Mucosa of descending colon (tissue), 3 donors: ENCODE data around the gene NELFB. TPM values are rescaled to one million over a fixed set of nuclear protein-coding genes. Genes with fewer than 3 reads are reported as not detected.
A peak's percentile ranks its signal among the peaks of the same experiment; 100 is the strongest.

Source experiments
- ATAC-seq: fragments of 200-7000 bp; cut with Tn5 transposase; one replicate; pipeline ENCODE4 v1.9.1; 2020; ENCODE audit warnings: mild to moderate bottlenecking, moderate library complexity
- DNase-seq, 3 donors: peaks; one replicate each; pipeline ENCODE4 v3.0.0-alpha.2; 2020
- H3K36me3 ChIP-seq: fragments of 200-600 bp; one replicate; pipeline ENCODE4 v1.8.0; 2021; ENCODE audit warnings: low read depth, mild to moderate bottlenecking
- H3K4me1 ChIP-seq: fragments of 200-600 bp; one replicate; pipeline ENCODE4 v1.8.0; 2021; ENCODE audit warnings: low read depth, mild to moderate bottlenecking
- H3K4me3 ChIP-seq: fragments of 200-600 bp; one replicate; pipeline ENCODE4 v1.8.0; 2021; ENCODE audit warnings: mild to moderate bottlenecking
- H3K9me3 ChIP-seq: fragments of 200-600 bp; one replicate; pipeline ENCODE4 v1.8.0; 2021; ENCODE audit warnings: mild to moderate bottlenecking
- CTCF ChIP-seq: fragments of 200-600 bp; IDR thresholded peaks from one replicate; pipeline ENCODE4 v1.8.0; 2022; ENCODE audit warnings: antibody characterized with exemption, mild to moderate bottlenecking
- intact Hi-C, 2 donors: fragments of 100-400 bp; cut with DNase I in 1 of 2; cut with micrococcal nuclease in 1 of 2; formaldehyde crosslinking; loops; one replicate each; pipeline versions ENCODE4 v1.11.0 to v1.11.1; 2022; cut with DNase I, micrococcal nuclease
- total RNA-seq, 3 donors: library from RNA; stranded (reverse); fragmentation: NEBNext Ultra II Directional in 2 of 3; extraction: Animal tissue kit (Norgen Biotek cat#: 25700) in 2 of 3; gene quantifications; one replicate each; pipeline versions ENCODE4 v1.2.1 to v1.2.4, GENCODE V29; 2021 to 2023
- donor health status: DM: no; HTN: no; CAD: no; lungs with moderate emphysema.
- donor health status: DM: no; HTN: no; CAD: no.
- donor health status: DM: no; HTN: yes; CAD: no.

Gene NELFB
- total RNA-seq, 3 donors from 2014 or later: 52.9 to 66.2 (median 60.5) TPM

- H3K4me3 ChIP-seq: no peak overlapping the region
- no peak for ATAC-seq
- DNase-seq: peak in 2 of 3 donors; percentile 36 to 52
- H3K4me1 ChIP-seq: peaks cover 33% of the 10 kb centered on the region
- H3K9me3 ChIP-seq: no peaks in the 10 kb centered on the region
- no peak for TF ChIP-seq CTCF
- intact Hi-C loops: no loop called here
- H3K36me3 ChIP-seq: no peaks in the 10 kb centered on the region
Measured at GRCh38 chr9:137315581-137316011, 60.5 kb downstream of the NELFB start.

- ATAC-seq (peak; percentile 36), DNase-seq (peak; percentile 63 to 78 (median 70))
- H3K4me3 ChIP-seq: no peak overlapping the region
- TF ChIP-seq CTCF: no peak
- no peaks in the 10 kb centered on the region for H3K9me3 ChIP-seq
- intact Hi-C loops: no loop called here
- H3K36me3 ChIP-seq: no peaks in the 10 kb centered on the region
- peaks cover 26% of the 10 kb centered on the region for H3K4me1 ChIP-seq
Measured at GRCh38 chr9:137316012-137316981, 61.2 kb downstream of the NELFB start.

- Histone ChIP-seq H3K4me1 (peaks cover 19% of the 10 kb centered on the region), H3K36me3 (no peaks in the 10 kb centered on the region), H3K4me3 (no peak overlapping the region), H3K9me3 (no peaks in the 10 kb centered on the region)
- no peak for TF ChIP-seq CTCF
- ATAC-seq (no peak), DNase-seq (peak in 2 of 3 donors; percentile 39 to 49)
- intact Hi-C loops: no loop called here
Measured at GRCh38 chr9:137317021-137317717, 62.0 kb downstream of the NELFB start.

GRCh38 chr9:137317718-137318511 lies 62.8 kb downstream of the NELFB start:
- Histone ChIP-seq H3K9me3 (no peaks in the 10 kb centered on the region), H3K4me3 (no peak overlapping the region), H3K36me3 (no peaks in the 10 kb centered on the region), H3K4me1 (peaks cover 14% of the 10 kb centered on the region)
- peak in 1 of 3 donors; percentile 46 for DNase-seq
- no peak for ATAC-seq
- intact Hi-C loops: no loop called here
- no peak for TF ChIP-seq CTCF

GRCh38 chr9:137318602-137319001 lies 63.5 kb downstream of the NELFB start:
- DNase-seq (no peak), ATAC-seq (no peak)
- no peak overlapping the region for H3K4me3 ChIP-seq
- H3K4me1 ChIP-seq: peaks cover 14% of the 10 kb centered on the region
- H3K36me3 ChIP-seq: no peaks in the 10 kb centered on the region
- H3K9me3 ChIP-seq: no peaks in the 10 kb centered on the region
- TF ChIP-seq CTCF: no peak
- intact Hi-C loops: no loop called here
